Endothelial cell of umbilical vein (primary cell): Measurements from ENCODE around the gene IVD. TPM values are rescaled to one million over a fixed set of nuclear protein-coding genes. Genes with fewer than 3 reads are reported as not detected.

Experiments
- BruUV-seq: library from RNA; stranded (reverse); fragments of 400-500 nt; replicated peaks from 2 replicates; lab custom pipeline; 2021; lab: Mats Ljungman, UMichigan
- CTCF ChIA-PET: fragments of 300-600, 350-600 bp; sonication (Branson Sonifier 250); formaldehyde crosslinking; loops from one replicate; lab custom pipeline; 2021; ENCODE audit warnings: antibody characterized with exemption, inconsistent platforms; lab: Charles Lee
- POLR2A ChIA-PET: fragments of 300-600, 350-600 bp; sonication (Branson Sonifier 250); formaldehyde crosslinking; loops from one replicate; lab custom pipeline; 2021; ENCODE audit warnings: antibody characterized with exemption, inconsistent platforms; lab: Charles Lee
- DNase-seq: peaks from one replicate; pipeline ENCODE4 v3.0.0-alpha.2; 2011; ENCODE audit warnings: low read depth, low spot score
- FAIRE-seq: peaks from 2 replicates; lab custom pipeline; 2011; peaks lifted over from hg19 to GRCh38; lab: Jason Lieb, UNC
- H2AFZ ChIP-seq: 2 replicates; pipeline ENCODE4 v1.6.0; 2012; ENCODE audit warnings: low read depth, low read length, control low read depth, inconsistent platforms
- H3K27ac ChIP-seq: 2 replicates; pipeline ENCODE4 v1.5.1; 2011; ENCODE audit warnings: low read depth, mild to moderate bottlenecking, control low read depth, low read length, moderate library complexity; ENCODE audit not compliant: insufficient read depth
- H3K27me3 ChIP-seq, 2 experiments: 2 replicates each; pipeline versions ENCODE4 v1.6.0 to v1.6.1; 2011; ENCODE audit warnings: low read length in 2 of 2, mixed read lengths in 1 of 2; ENCODE audit not compliant: control insufficient read depth in 2 of 2, insufficient read depth in 2 of 2
- H3K36me3 ChIP-seq, 2 experiments: 2 replicates in 1 of 2; 3 replicates in 1 of 2; pipeline ENCODE4 v1.5.1; 2011; ENCODE audit warnings: low read length in 2 of 2, mild to moderate bottlenecking in 1 of 2, moderate library complexity in 1 of 2; ENCODE audit not compliant: control insufficient read depth in 2 of 2, insufficient read depth in 2 of 2; ENCODE audit errors: extremely low read depth in 1 of 2
- H3K4me1 ChIP-seq: 3 replicates; pipeline ENCODE4 v1.5.1; 2011; ENCODE audit warnings: mild to moderate bottlenecking, low read length; ENCODE audit not compliant: control insufficient read depth, insufficient read depth; ENCODE audit errors: extremely low read depth
- H3K4me2 ChIP-seq: 2 replicates; pipeline ENCODE4 v1.6.1; 2011; ENCODE audit warnings: low read length, control low read depth, mixed read lengths; ENCODE audit not compliant: insufficient read depth
- H3K4me3 ChIP-seq, 3 experiments: fragments of 200-600 bp in 1 of 3; sonication (generic), shearing (Covaris generic) in 1 of 3; replicated peaks in 1 of 3; 2 replicates each; pipeline ENCODE4 v1.5.1; 2011 to 2016; ENCODE audit warnings: control low read depth in 3 of 3, low read length in 3 of 3, mild to moderate bottlenecking in 2 of 3, inconsistent platforms in 1 of 3, low read depth in 1 of 3, moderate library complexity in 1 of 3; ENCODE audit not compliant: insufficient read depth in 1 of 3
- H3K79me2 ChIP-seq: 2 replicates; pipeline ENCODE4 v1.6.0; 2012; ENCODE audit warnings: low read length, inconsistent platforms; ENCODE audit not compliant: control insufficient read depth, insufficient read depth
- H3K9ac ChIP-seq: replicated peaks from 2 replicates; pipeline ENCODE3; 2011; ENCODE audit warnings: low read length, control low read depth; ENCODE audit not compliant: insufficient read depth; ENCODE audit errors: extremely low read depth
- H3K9me1 ChIP-seq: replicated peaks from 3 replicates; pipeline ENCODE4 v1.6.0; 2011; ENCODE audit warnings: mild to moderate bottlenecking, low read length; ENCODE audit not compliant: control insufficient read depth, insufficient read depth; ENCODE audit errors: extremely low read depth
- H3K9me3 ChIP-seq: replicated peaks from 2 replicates; pipeline ENCODE4 v1.5.1; 2012; ENCODE audit warnings: low read length, inconsistent platforms; ENCODE audit not compliant: control insufficient read depth, insufficient read depth
- H4K20me1 ChIP-seq: replicated peaks from 2 replicates; pipeline ENCODE3; 2011; ENCODE audit warnings: mild to moderate bottlenecking, low read length; ENCODE audit not compliant: control insufficient read depth, insufficient read depth; ENCODE audit errors: extremely low read depth
- EZH2 ChIP-seq: IDR thresholded peaks from 2 replicates; pipeline ENCODE4 v1.6.1; 2012; ENCODE audit warnings: borderline replicate concordance, low read depth, mild to moderate bottlenecking, moderate library complexity, low read length, inconsistent platforms; ENCODE audit not compliant: severe bottlenecking
- FOS ChIP-seq: IDR thresholded peaks from 2 replicates; pipeline ENCODE4 v1.6.1; 2011; ENCODE audit warnings: mild to moderate bottlenecking, low read length, moderate library complexity, borderline replicate concordance; ENCODE audit not compliant: insufficient read depth
- GATA2 ChIP-seq: IDR thresholded peaks from 2 replicates; pipeline ENCODE4 v1.7.0; 2011; ENCODE audit warnings: low read depth, mild to moderate bottlenecking, moderate library complexity, mixed read lengths, low read length; ENCODE audit not compliant: insufficient read length, insufficient read depth
- JUN ChIP-seq: IDR thresholded peaks from 2 replicates; pipeline ENCODE4 v1.6.1; 2011; ENCODE audit warnings: borderline replicate concordance, low read depth; ENCODE audit not compliant: insufficient read length, insufficient read depth
- MAX ChIP-seq: IDR thresholded peaks from 2 replicates; pipeline ENCODE4 v1.6.1; 2011; ENCODE audit not compliant: insufficient read depth, insufficient read length
- MYC ChIP-seq: IDR thresholded peaks from one replicate; pipeline ENCODE4 v1.6.1; 2011; ENCODE audit warnings: mild to moderate bottlenecking, low read depth, low read length
- POLR2A ChIP-seq: IDR thresholded peaks from 2 replicates; pipeline ENCODE4 v1.6.1; 2012; ENCODE audit warnings: low read depth, mild to moderate bottlenecking, control low read depth, low read length
- POLR2AphosphoS5 ChIP-seq: IDR thresholded peaks from 2 replicates; pipeline ENCODE4 v1.6.1; 2012; ENCODE audit warnings: low read depth, mild to moderate bottlenecking, control low read depth, low read length, moderate library complexity; ENCODE audit not compliant: insufficient read depth
- dilution Hi-C: fragments of 300-500 bp; cut with MboI; formaldehyde crosslinking; loops from one replicate; pipeline ENCODE4 v1.15.0; 2019; ENCODE audit warnings: low sequenced_read_pairs; ENCODE audit not compliant: extremely low pct_ligation_motif_present
- intact Hi-C: fragments of 100-400 bp; cut with micrococcal nuclease; formaldehyde crosslinking; loops from one replicate; pipeline ENCODE4 v1.10.0; 2022
- polyA plus RNA-seq, 4 experiments: library from polyadenylated mRNA; depleted of rRNA in 3 of 4; stranded (reverse) in 3 of 4; unstranded in 1 of 4; fragments of >200 nt; gene quantifications; 2 replicates each; pipeline versions ENCODE4 v1.2.1 to v1.2.3, GENCODE V29; 2011 to 2012; ENCODE audit warnings: missing spikeins in 1 of 4
- total RNA-seq: library from RNA; stranded (reverse); gene quantifications from 2 replicates; pipeline ENCODE4 v1.2.3, GENCODE V29; 2021
- TF ChIP-seq, protein P1 (sequence below), 2 donors: IDR thresholded peaks; 1 replicate in 1 of 2; 2 replicates in 1 of 2; pipeline ENCODE4 v1.5.1; 2011; ENCODE audit warnings: low read length in 2 of 2, mild to moderate bottlenecking in 2 of 2, moderate library complexity in 2 of 2, control low read depth in 1 of 2, inconsistent platforms in 1 of 2, low read depth in 1 of 2; ENCODE audit not compliant: insufficient read depth in 1 of 2; ENCODE audit errors: extremely low read depth in 1 of 2

The IVD gene
- total and polyA plus RNA-seq, 2 donors (not counting 3 experiments of a cell fraction or from before 2014, with no cell fraction given): 34.1 to 62.5 TPM

DNA sequence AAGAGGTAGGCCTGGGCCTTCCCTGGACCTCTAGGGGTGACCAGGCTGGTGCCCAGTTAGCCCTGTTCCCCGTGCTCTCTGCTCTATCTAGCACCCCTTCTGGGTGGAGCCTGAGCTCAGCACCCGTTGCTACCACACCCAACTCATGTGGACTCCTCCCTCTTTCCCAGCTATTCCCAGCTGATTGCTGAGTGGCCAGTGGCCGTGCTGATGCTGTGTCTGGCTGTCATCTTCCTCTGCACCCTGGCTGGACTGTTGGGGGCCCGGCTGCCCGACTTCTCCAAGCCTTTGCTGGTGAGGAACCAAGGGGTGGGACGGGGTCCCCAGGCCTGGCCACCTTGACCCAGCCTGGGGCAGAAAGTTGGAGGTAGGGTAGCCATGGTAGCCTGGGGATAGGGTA is 41.3 kb upstream of the IVD start:
- BruUV-seq: no TSS peak

DNA sequence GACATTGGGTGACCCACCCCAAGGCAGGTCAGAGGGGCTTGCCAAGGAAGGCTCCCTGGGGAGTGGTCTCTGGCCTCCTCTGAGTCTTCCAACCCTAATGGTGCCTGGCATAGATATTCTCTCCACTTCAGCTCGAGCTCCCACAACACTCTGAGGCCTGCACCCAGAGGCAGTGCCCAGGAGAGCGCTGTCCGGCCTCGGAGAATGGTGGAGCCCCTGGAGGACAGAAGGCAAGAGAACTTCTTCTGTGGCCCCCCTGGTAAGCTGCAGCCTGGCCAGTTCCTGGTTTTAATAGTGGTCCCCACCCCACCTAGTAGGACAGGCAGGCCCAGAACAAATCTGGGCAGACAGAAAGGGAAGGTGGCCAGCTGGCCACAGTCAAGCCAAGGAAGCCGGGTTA is 40.6 kb upstream of the IVD start:
- H3K9me3 ChIP-seq: no peaks in the 10 kb centered on the region
- BruUV-seq: no TSS peak
- H3K27me3 ChIP-seq: peaks cover 0 to 6% of the 10 kb centered on the region in 2 experiments
- no peaks in the 10 kb centered on the region for H3K36me3 ChIP-seq
- H3K79me2 ChIP-seq: no peaks in the 10 kb centered on the region
- no peak overlapping the region for H3K9ac ChIP-seq
- H3K9me1 ChIP-seq: no peaks in the 10 kb centered on the region
- no peak for TF ChIP-seq POLR2A
- TF ChIP-seq POLR2AphosphoS5: no peak
- TF ChIP-seq EZH2: no peak
- TF ChIP-seq, protein P1, sequence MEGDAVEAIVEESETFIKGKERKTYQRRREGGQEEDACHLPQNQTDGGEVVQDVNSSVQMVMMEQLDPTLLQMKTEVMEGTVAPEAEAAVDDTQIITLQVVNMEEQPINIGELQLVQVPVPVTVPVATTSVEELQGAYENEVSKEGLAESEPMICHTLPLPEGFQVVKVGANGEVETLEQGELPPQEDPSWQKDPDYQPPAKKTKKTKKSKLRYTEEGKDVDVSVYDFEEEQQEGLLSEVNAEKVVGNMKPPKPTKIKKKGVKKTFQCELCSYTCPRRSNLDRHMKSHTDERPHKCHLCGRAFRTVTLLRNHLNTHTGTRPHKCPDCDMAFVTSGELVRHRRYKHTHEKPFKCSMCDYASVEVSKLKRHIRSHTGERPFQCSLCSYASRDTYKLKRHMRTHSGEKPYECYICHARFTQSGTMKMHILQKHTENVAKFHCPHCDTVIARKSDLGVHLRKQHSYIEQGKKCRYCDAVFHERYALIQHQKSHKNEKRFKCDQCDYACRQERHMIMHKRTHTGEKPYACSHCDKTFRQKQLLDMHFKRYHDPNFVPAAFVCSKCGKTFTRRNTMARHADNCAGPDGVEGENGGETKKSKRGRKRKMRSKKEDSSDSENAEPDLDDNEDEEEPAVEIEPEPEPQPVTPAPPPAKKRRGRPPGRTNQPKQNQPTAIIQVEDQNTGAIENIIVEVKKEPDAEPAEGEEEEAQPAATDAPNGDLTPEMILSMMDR (IDR thresholded peaks at IDR 0.05; ENCODE audit: extremely low read depth in 1 of 2, insufficient read depth in 1 of 2, low read depth in 1 of 2, low read length in 2 of 2): no peak
- no peak for TF ChIP-seq MAX
- no peak for TF ChIP-seq MYC
- TF ChIP-seq GATA2: no peak
- no peak for TF ChIP-seq JUN
- TF ChIP-seq FOS: no peak
- ChIA-PET POLR2A (no interaction called here), CTCF (interaction anchor here (1.0 to 9.4 kb wide), 8 partner anchors 21 to 86 kb away, joined by 3 to 60 read pairs (median 4); no protein-coding TSS in a partner anchor)
- no peak for DNase-seq
- peaks cover 3% of the 10 kb centered on the region for H3K4me1 ChIP-seq
- no peak for FAIRE-seq
- intact Hi-C loops: loop anchor here (5.0 kb wide), 2 partner anchors 42 to 142 kb away; partner anchors contain the start of gene IVD
- no peak overlapping the region for H3K4me2 ChIP-seq
- H2AFZ ChIP-seq: no peak overlapping the region
- H3K27ac ChIP-seq: no peak overlapping the region
- no peaks in the 10 kb centered on the region for H4K20me1 ChIP-seq
- H3K4me3 ChIP-seq: no peak overlapping the region
- dilution Hi-C loops: no loop called here

More for the DNA sequence above, 41.3 kb upstream of the IVD start:
- Histone ChIP-seq H3K9me1 (no peaks in the 10 kb centered on the region), H3K27ac (no peak overlapping the region), H2AFZ (no peak overlapping the region), H3K36me3 (no peaks in the 10 kb centered on the region), H3K4me2 (no peak overlapping the region), H3K4me1 (peaks cover 3% of the 10 kb centered on the region), H3K9ac (no peak overlapping the region), H3K4me3 (no peak overlapping the region), H3K27me3 (peaks cover 3 to 9% of the 10 kb centered on the region in 2 experiments), H3K9me3 (no peaks in the 10 kb centered on the region), H4K20me1 (no peaks in the 10 kb centered on the region), H3K79me2 (no peaks in the 10 kb centered on the region)
- no peak for TF ChIP-seq JUN
- no peak for TF ChIP-seq POLR2AphosphoS5
- intact Hi-C loops: no loop called here
- FAIRE-seq (no peak), DNase-seq (no peak)
- ChIA-PET POLR2A (no interaction called here), CTCF (interaction anchor here (1.8 to 9.4 kb wide), 2 partner anchors 20 to 24 kb away, joined by 8 to 60 read pairs; no protein-coding TSS in a partner anchor)
- dilution Hi-C loops: no loop called here
